H1 (cell line): ENCODE results near the gene UBE2E3. TPM values are rescaled to one million over a fixed set of nuclear protein-coding genes. Genes with fewer than 3 reads are reported as not detected.

ENCODE experiments used
- NRF1 ChIP-seq: IDR thresholded peaks from 2 replicates; pipeline ENCODE4 v1.6.1; 2011; ENCODE audit warnings: mild to moderate bottlenecking, low read depth, low read length, improper control_type of control experiment
- PHF8 ChIP-seq: fragments of 200-600 bp; sonication (generic); conservative IDR thresholded peaks from 2 replicates; pipeline ENCODE4 v1.7.1; 2012; ENCODE audit warnings: low read depth, mild to moderate bottlenecking, inconsistent platforms, low read length, moderate library complexity
- POLR2AphosphoS5 ChIP-seq: IDR thresholded peaks from 2 replicates; pipeline ENCODE4 v1.6.1; 2011; ENCODE audit warnings: low read depth, low read length
- SRF ChIP-seq: IDR thresholded peaks from 2 replicates; pipeline ENCODE4 v1.6.1; 2011; ENCODE audit warnings: mild to moderate bottlenecking, low read depth, low read length, moderate library complexity
- TAF7 ChIP-seq: optimal IDR thresholded peaks from 2 replicates; pipeline ENCODE3; 2011; ENCODE audit warnings: low read depth, mild to moderate bottlenecking, inconsistent platforms, low read length, moderate library complexity, borderline replicate concordance
- TEAD4 ChIP-seq: IDR thresholded peaks from 2 replicates; pipeline ENCODE4 v1.6.1; 2012; ENCODE audit warnings: low read depth, low read length, inconsistent platforms, mixed read lengths
- polyA plus RNA-seq, 7 experiments: library from polyadenylated mRNA; depleted of rRNA in 3 of 7; stranded (reverse) in 5 of 7; unstranded in 2 of 7; fragments of >200 nt in 5 of 7; fragments of 200-250 nt in 2 of 7; gene quantifications; 1 replicate in 5 of 7; 2 replicates in 1 of 7; 4 replicates in 1 of 7; pipeline versions ENCODE4 v1.2.1 to v1.2.3, GENCODE V29; 2011 to 2013; ENCODE audit warnings: missing spikeins in 2 of 7, mixed read lengths in 2 of 7
- total RNA-seq: library from RNA; stranded (reverse); fragmentation: NEBNext Ultra II Directional; extraction: Animal tissue kit (Norgen Biotek cat#: 25700); gene quantifications from 2 replicates; pipeline ENCODE4 v1.2.1, GENCODE V29; 2021
- TF ChIP-seq, protein P1 (sequence below): fragments of 300-600 bp; sonication (generic); IDR thresholded peaks from 2 replicates; pipeline ENCODE4 v1.7.1; 2012; ENCODE audit warnings: low read length, moderate library complexity, mild to moderate bottlenecking, inconsistent platforms; ENCODE audit not compliant: insufficient replicate concordance
- TF ChIP-seq, protein P2 (sequence below), 3 experiments: IDR thresholded peaks; 1 replicate in 2 of 3; 2 replicates in 1 of 3; pipeline versions ENCODE4 v1.5.1 to v1.6.1; 2011; ENCODE audit warnings: low read length in 3 of 3, mild to moderate bottlenecking in 3 of 3, inconsistent platforms in 2 of 3, low read depth in 1 of 3, moderate library complexity in 1 of 3; ENCODE audit not compliant: insufficient read depth in 1 of 3; ENCODE audit errors: control extremely low read depth in 1 of 3

The UBE2E3 gene
- total and polyA plus RNA-seq, 2 of the 8 experiments (the other 6 are each of a cell fraction or from before 2014, with no cell fraction given) = 106 to 132 TPM

DNA sequence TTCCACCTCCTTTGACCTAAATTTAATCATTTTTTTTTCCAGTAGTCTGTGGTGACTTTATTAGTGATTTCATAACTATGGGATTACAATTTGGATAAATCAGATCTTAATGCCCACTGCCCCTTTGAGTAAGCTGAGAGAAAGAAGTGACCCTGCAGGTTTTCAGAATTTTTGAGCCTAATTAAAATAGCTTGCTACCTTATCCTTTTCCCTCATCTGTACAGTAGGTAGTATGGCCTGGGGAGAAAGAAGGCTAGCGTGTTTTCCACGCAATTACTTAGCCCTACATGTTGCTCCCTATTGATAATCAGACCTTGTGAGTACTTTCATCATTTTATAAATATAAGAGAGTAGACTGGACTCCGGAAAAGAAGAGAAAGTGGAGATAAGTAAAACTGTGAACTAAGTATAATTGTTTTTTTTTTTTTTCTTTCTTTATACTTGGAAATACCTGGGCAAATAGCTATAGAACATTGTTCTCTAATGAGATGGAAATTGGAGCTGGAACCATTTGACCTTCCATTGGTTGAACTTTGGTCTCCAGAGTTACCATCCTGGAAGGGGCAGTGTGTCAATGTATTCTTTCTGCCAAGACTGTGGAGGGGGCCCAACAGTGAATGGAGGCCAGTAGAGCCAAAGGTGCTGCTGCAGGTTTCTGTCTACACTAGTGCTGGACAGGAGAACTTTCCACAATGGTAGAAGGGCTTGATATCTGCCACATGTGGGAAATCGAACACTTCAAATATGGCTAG is 26.9 kb downstream of the UBE2E3 start (continued):
- TF ChIP-seq, protein P1, sequence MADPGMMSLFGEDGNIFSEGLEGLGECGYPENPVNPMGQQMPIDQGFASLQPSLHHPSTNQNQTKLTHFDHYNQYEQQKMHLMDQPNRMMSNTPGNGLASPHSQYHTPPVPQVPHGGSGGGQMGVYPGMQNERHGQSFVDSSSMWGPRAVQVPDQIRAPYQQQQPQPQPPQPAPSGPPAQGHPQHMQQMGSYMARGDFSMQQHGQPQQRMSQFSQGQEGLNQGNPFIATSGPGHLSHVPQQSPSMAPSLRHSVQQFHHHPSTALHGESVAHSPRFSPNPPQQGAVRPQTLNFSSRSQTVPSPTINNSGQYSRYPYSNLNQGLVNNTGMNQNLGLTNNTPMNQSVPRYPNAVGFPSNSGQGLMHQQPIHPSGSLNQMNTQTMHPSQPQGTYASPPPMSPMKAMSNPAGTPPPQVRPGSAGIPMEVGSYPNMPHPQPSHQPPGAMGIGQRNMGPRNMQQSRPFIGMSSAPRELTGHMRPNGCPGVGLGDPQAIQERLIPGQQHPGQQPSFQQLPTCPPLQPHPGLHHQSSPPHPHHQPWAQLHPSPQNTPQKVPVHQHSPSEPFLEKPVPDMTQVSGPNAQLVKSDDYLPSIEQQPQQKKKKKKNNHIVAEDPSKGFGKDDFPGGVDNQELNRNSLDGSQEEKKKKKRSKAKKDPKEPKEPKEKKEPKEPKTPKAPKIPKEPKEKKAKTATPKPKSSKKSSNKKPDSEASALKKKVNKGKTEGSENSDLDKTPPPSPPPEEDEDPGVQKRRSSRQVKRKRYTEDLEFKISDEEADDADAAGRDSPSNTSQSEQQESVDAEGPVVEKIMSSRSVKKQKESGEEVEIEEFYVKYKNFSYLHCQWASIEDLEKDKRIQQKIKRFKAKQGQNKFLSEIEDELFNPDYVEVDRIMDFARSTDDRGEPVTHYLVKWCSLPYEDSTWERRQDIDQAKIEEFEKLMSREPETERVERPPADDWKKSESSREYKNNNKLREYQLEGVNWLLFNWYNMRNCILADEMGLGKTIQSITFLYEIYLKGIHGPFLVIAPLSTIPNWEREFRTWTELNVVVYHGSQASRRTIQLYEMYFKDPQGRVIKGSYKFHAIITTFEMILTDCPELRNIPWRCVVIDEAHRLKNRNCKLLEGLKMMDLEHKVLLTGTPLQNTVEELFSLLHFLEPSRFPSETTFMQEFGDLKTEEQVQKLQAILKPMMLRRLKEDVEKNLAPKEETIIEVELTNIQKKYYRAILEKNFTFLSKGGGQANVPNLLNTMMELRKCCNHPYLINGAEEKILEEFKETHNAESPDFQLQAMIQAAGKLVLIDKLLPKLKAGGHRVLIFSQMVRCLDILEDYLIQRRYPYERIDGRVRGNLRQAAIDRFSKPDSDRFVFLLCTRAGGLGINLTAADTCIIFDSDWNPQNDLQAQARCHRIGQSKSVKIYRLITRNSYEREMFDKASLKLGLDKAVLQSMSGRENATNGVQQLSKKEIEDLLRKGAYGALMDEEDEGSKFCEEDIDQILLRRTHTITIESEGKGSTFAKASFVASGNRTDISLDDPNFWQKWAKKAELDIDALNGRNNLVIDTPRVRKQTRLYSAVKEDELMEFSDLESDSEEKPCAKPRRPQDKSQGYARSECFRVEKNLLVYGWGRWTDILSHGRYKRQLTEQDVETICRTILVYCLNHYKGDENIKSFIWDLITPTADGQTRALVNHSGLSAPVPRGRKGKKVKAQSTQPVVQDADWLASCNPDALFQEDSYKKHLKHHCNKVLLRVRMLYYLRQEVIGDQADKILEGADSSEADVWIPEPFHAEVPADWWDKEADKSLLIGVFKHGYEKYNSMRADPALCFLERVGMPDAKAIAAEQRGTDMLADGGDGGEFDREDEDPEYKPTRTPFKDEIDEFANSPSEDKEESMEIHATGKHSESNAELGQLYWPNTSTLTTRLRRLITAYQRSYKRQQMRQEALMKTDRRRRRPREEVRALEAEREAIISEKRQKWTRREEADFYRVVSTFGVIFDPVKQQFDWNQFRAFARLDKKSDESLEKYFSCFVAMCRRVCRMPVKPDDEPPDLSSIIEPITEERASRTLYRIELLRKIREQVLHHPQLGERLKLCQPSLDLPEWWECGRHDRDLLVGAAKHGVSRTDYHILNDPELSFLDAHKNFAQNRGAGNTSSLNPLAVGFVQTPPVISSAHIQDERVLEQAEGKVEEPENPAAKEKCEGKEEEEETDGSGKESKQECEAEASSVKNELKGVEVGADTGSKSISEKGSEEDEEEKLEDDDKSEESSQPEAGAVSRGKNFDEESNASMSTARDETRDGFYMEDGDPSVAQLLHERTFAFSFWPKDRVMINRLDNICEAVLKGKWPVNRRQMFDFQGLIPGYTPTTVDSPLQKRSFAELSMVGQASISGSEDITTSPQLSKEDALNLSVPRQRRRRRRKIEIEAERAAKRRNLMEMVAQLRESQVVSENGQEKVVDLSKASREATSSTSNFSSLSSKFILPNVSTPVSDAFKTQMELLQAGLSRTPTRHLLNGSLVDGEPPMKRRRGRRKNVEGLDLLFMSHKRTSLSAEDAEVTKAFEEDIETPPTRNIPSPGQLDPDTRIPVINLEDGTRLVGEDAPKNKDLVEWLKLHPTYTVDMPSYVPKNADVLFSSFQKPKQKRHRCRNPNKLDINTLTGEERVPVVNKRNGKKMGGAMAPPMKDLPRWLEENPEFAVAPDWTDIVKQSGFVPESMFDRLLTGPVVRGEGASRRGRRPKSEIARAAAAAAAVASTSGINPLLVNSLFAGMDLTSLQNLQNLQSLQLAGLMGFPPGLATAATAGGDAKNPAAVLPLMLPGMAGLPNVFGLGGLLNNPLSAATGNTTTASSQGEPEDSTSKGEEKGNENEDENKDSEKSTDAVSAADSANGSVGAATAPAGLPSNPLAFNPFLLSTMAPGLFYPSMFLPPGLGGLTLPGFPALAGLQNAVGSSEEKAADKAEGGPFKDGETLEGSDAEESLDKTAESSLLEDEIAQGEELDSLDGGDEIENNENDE = no peak
- TF ChIP-seq NRF1 (no peak), PHF8 (no peak), POLR2AphosphoS5 (no peak), SRF (no peak), TEAD4 (no peak), TAF7 (no peak)
- TF ChIP-seq, protein P2, sequence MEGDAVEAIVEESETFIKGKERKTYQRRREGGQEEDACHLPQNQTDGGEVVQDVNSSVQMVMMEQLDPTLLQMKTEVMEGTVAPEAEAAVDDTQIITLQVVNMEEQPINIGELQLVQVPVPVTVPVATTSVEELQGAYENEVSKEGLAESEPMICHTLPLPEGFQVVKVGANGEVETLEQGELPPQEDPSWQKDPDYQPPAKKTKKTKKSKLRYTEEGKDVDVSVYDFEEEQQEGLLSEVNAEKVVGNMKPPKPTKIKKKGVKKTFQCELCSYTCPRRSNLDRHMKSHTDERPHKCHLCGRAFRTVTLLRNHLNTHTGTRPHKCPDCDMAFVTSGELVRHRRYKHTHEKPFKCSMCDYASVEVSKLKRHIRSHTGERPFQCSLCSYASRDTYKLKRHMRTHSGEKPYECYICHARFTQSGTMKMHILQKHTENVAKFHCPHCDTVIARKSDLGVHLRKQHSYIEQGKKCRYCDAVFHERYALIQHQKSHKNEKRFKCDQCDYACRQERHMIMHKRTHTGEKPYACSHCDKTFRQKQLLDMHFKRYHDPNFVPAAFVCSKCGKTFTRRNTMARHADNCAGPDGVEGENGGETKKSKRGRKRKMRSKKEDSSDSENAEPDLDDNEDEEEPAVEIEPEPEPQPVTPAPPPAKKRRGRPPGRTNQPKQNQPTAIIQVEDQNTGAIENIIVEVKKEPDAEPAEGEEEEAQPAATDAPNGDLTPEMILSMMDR (IDR thresholded peaks at IDR 0.05; ENCODE audit: control extremely low read depth in 1 of 3, insufficient read depth in 1 of 3, low read depth in 1 of 3, low read length in 3 of 3) = no peak
